Hepatocyte (in vitro differentiated cells): ENCODE data around the gene MZF1. TPM values are rescaled to one million over a fixed set of nuclear protein-coding genes. Genes with fewer than 3 reads are reported as not detected.

Experiments
- DNase-seq: peaks from one replicate; pipeline ENCODE4 v3.0.0-alpha.2; 2016; ENCODE audit warnings: low spot score
- H2AFZ ChIP-seq: fragments of 200-600 bp; sonication (generic); 2 replicates; pipeline ENCODE4 v1.6.0; 2016; ENCODE audit warnings: antibody characterized with exemption, mild to moderate bottlenecking
- H3K27ac ChIP-seq: fragments of 200-600 bp; sonication (generic); 2 replicates; pipeline ENCODE4 v1.5.1; 2016; ENCODE audit warnings: mild to moderate bottlenecking
- H3K27me3 ChIP-seq: fragments of 200-600 bp; sonication (generic); 2 replicates; pipeline ENCODE4 v1.6.1; 2016
- H3K36me3 ChIP-seq: fragments of 200-600 bp; sonication (generic); replicated peaks from 2 replicates; pipeline ENCODE4 v1.5.1; 2016; ENCODE audit warnings: low read depth; ENCODE audit not compliant: insufficient read depth
- H3K4me1 ChIP-seq: fragments of 200-600 bp; sonication (generic); 2 replicates; pipeline ENCODE4 v1.5.1; 2016; ENCODE audit warnings: mild to moderate bottlenecking, moderate library complexity; ENCODE audit not compliant: insufficient read depth
- H3K4me2 ChIP-seq: fragments of 200-600 bp; sonication (generic); 2 replicates; pipeline ENCODE4 v1.6.0; 2016
- H3K4me3 ChIP-seq: fragments of 200-600 bp; sonication (generic); 2 replicates; pipeline ENCODE4 v1.5.1; 2016; ENCODE audit warnings: mild to moderate bottlenecking
- H3K79me2 ChIP-seq: fragments of 200-600 bp; sonication (generic); 2 replicates; pipeline ENCODE4 v1.6.0; 2017; ENCODE audit warnings: mild to moderate bottlenecking
- H3K9me2 ChIP-seq: fragments of 200-600 bp; sonication (generic); replicated peaks from 2 replicates; pipeline ENCODE4 v1.6.0; 2017; ENCODE audit warnings: mild to moderate bottlenecking; ENCODE audit not compliant: insufficient read depth
- H3K9me3 ChIP-seq: fragments of 200-600 bp; sonication (generic); 2 replicates; pipeline ENCODE4 v1.5.1; 2016; ENCODE audit warnings: low read depth, mild to moderate bottlenecking
- H4K20me1 ChIP-seq: fragments of 200-600 bp; sonication (generic); 2 replicates; pipeline ENCODE4 v1.6.0; 2016; ENCODE audit warnings: mild to moderate bottlenecking; ENCODE audit not compliant: insufficient read depth, poor library complexity, severe bottlenecking
- CTCF ChIP-seq: fragments of 200-600 bp; sonication (generic); IDR thresholded peaks from 2 replicates; pipeline ENCODE4 v1.5.1; 2016; ENCODE audit warnings: antibody characterized with exemption, mild to moderate bottlenecking; ENCODE audit not compliant: poor library complexity
- EZH2 ChIP-seq: fragments of 200-600 bp; sonication (generic); IDR thresholded peaks from 2 replicates; pipeline ENCODE4 v1.6.1; 2016; ENCODE audit warnings: antibody characterized with exemption, mild to moderate bottlenecking, borderline replicate concordance
- EZH2phosphoT487 ChIP-seq: fragments of 200-600 bp; sonication (generic); IDR thresholded peaks from one replicate; pipeline ENCODE4 v1.6.1; 2018; ENCODE audit warnings: antibody characterized with exemption, mild to moderate bottlenecking, low read depth, moderate library complexity; ENCODE audit not compliant: unreplicated experiment, severe bottlenecking
- WGBS: methylation state at CpG from one replicate; pipeline ENCODE4 v1.1.6; 2016; ENCODE audit warnings: low lambda C conversion rate; ENCODE audit errors: missing lambda C conversion rate; 5-methylcytosine and 5-hydroxymethylcytosine counted together
- polyA plus RNA-seq: library from polyadenylated mRNA; unstranded; fragments of >200 nt; fragmentation: Nextera tagmentation; extraction: Ambion mirVana; gene quantifications from 2 replicates; pipeline ENCODE4 v1.2.1, GENCODE V29; 2016
- total RNA-seq: library from RNA; depleted of rRNA; stranded (reverse); fragments of >200 nt; gene quantifications from 2 replicates; pipeline ENCODE4 v1.2.3, GENCODE V29; 2014

MZF1 gene
- total and polyA plus RNA-seq, 2 experiments from 2014 or later, result 19.9 to 23.5 TPM

GRCh38 chr19:58519355-58520256, 53.5 kb downstream of the MZF1 start, which contains the start of gene ZBTB45:
ZBTB45 (minus strand) TSS chr19:58519810; CDS start chr19:58517673, 2,137 bp downstream.
- H3K9me3 ChIP-seq, result no peaks in the 10 kb centered on the region
- peaks cover 42% of the 10 kb centered on the region for H3K79me2 ChIP-seq
- H3K36me3 ChIP-seq, result no peaks in the 10 kb centered on the region
- 1% methylated on average over 64 of the region's 87 CpGs for WGBS
- H3K4me2 ChIP-seq, result peak within 1 kb of the TSS; percentile 99
- peaks cover 21% of the 10 kb centered on the region for H3K4me1 ChIP-seq
- H3K9me2 ChIP-seq, result no peaks in the 10 kb centered on the region
- H3K4me3 ChIP-seq, result peak within 1 kb of the TSS; percentile 90
- H3K27me3 ChIP-seq, result no peaks in the 10 kb centered on the region
- H2AFZ ChIP-seq, result peak within 1 kb of the TSS; percentile 93
- H3K27ac ChIP-seq, result peak within 1 kb of the TSS; percentile 99
- no peak for TF ChIP-seq EZH2phosphoT487
- peak; percentile 96 for TF ChIP-seq CTCF
- H4K20me1 ChIP-seq, result peaks cover 5% of the 10 kb centered on the region
- DNase-seq, result peak; percentile 96

GRCh38 chr19:58519087-58519354, 54.1 kb downstream of the MZF1 start:
- H3K9me2 ChIP-seq, result no peaks in the 10 kb centered on the region
- WGBS, result 0% methylated on average over 14 of the region's 14 CpGs
- H3K36me3 ChIP-seq, result no peaks in the 10 kb centered on the region
- peak overlapping the region; percentile 93 for H2AFZ ChIP-seq
- peak; percentile 90 for DNase-seq
- H3K4me1 ChIP-seq, result peaks cover 26% of the 10 kb centered on the region
- H3K27ac ChIP-seq, result peak overlapping the region; percentile 99
- H3K9me3 ChIP-seq, result no peaks in the 10 kb centered on the region
- TF ChIP-seq EZH2phosphoT487 (no peak), CTCF (peak; percentile 65), EZH2 (no peak)
- H3K27me3 ChIP-seq, result no peaks in the 10 kb centered on the region
- peaks cover 5% of the 10 kb centered on the region for H4K20me1 ChIP-seq
- peaks cover 48% of the 10 kb centered on the region for H3K79me2 ChIP-seq
- H3K4me3 ChIP-seq, result peak overlapping the region; percentile 90
- H3K4me2 ChIP-seq, result peak overlapping the region; percentile 99

- Histone ChIP-seq H3K27ac (peak overlapping the region; percentile 99), H3K4me2 (peak overlapping the region; percentile 99), H3K36me3 (no peaks in the 10 kb centered on the region), H2AFZ (peak overlapping the region; percentile 93), H3K79me2 (peaks cover 48% of the 10 kb centered on the region), H3K9me2 (no peaks in the 10 kb centered on the region), H3K9me3 (no peaks in the 10 kb centered on the region), H3K4me3 (peak overlapping the region; percentile 90), H3K4me1 (peaks cover 30% of the 10 kb centered on the region), H3K27me3 (no peaks in the 10 kb centered on the region), H4K20me1 (peaks cover 5% of the 10 kb centered on the region)
- WGBS, result 26% methylated on average over 22 of the region's 22 CpGs
- TF ChIP-seq CTCF (no peak), EZH2phosphoT487 (no peak), EZH2 (no peak)
- DNase-seq, result no peak
Observed at GRCh38 chr19:58518256-58519086, 54.7 kb downstream of the MZF1 start.
